ENCODE measurements around the gene CAPRIN1.
A peak's percentile ranks its signal among the peaks of the same experiment; 100 is the strongest.
"Not testable (repeated sequence)": the region's sequence is repeated elsewhere in the genome, so short reads cannot be mapped to it uniquely, and the experiment has no call there.

The CAPRIN1 gene

GRCh38 chr11:34086554-34087283 lies 35.2 kb downstream of the CAPRIN1 start:
- Histone ChIP-seq H3K36me3 (peaks cover 96% of the 10 kb centered on the region), H3K27ac (no peak overlapping the region), H3K4me3 (ENCODE audit: low read depth, low read length) (no peak overlapping the region), H3K27me3 (ENCODE audit: insufficient read depth, low read depth, severe bottlenecking) (no peaks in the 10 kb centered on the region), H3K9me3 (ENCODE audit: severe bottlenecking) (no peaks in the 10 kb centered on the region)
- no peak for TF ChIP-seq CTCF (IDR thresholded peaks at IDR 0.05; ENCODE audit: low read depth, low read length)
- no peak for DNase-seq

- Histone ChIP-seq H3K27ac (no peak overlapping the region), H3K27me3 (ENCODE audit: insufficient read depth, low read depth, severe bottlenecking) (no peaks in the 10 kb centered on the region), H3K4me3 (ENCODE audit: low read depth, low read length) (no peak overlapping the region), H3K36me3 (peaks cover 94% of the 10 kb centered on the region), H3K9me3 (ENCODE audit: severe bottlenecking) (no peaks in the 10 kb centered on the region)
- no peak for TF ChIP-seq CTCF (IDR thresholded peaks at IDR 0.05; ENCODE audit: low read depth, low read length)
- no peak for DNase-seq
Observed at GRCh38 chr11:34091825-34092224, 40.3 kb downstream of the CAPRIN1 start.

GRCh38 chr11:34094900-34095299 lies 43.4 kb downstream of the CAPRIN1 start:
- not testable (repeated sequence) for H3K9me3 ChIP-seq (ENCODE audit: severe bottlenecking); DNase-seq; H3K4me3 ChIP-seq (ENCODE audit: low read depth, low read length); H3K27me3 ChIP-seq (ENCODE audit: insufficient read depth, low read depth, severe bottlenecking); H3K27ac ChIP-seq
- peaks cover 98% of the 10 kb centered on the region for H3K36me3 ChIP-seq

- no peak for TF ChIP-seq CTCF (IDR thresholded peaks at IDR 0.05; ENCODE audit: low read depth, low read length)
- Histone ChIP-seq H3K4me3 (ENCODE audit: low read depth, low read length) (no peak overlapping the region), H3K27me3 (ENCODE audit: insufficient read depth, low read depth, severe bottlenecking) (no peaks in the 10 kb centered on the region), H3K9me3 (ENCODE audit: severe bottlenecking) (no peaks in the 10 kb centered on the region), H3K36me3 (peaks cover 68% of the 10 kb centered on the region), H3K27ac (no peak overlapping the region)
- DNase-seq: no peak
Observed at GRCh38 chr11:34098813-34099212, 47.3 kb downstream of the CAPRIN1 start.

GRCh38 chr11:34104680-34105078 lies 53.1 kb downstream of the CAPRIN1 start:
- peaks cover 25% of the 10 kb centered on the region for H3K36me3 ChIP-seq
- TF ChIP-seq CTCF (IDR thresholded peaks at IDR 0.05; ENCODE audit: low read depth, low read length): no peak
- H3K27ac ChIP-seq: peak overlapping the region; percentile 81
- DNase-seq: no peak
- no peaks in the 10 kb centered on the region for H3K9me3 ChIP-seq (ENCODE audit: severe bottlenecking)
- H3K4me3 ChIP-seq (ENCODE audit: low read depth, low read length): peak overlapping the region; percentile 88
- H3K27me3 ChIP-seq (ENCODE audit: insufficient read depth, low read depth, severe bottlenecking): no peaks in the 10 kb centered on the region

- Histone ChIP-seq H3K9me3 (ENCODE audit: severe bottlenecking) (no peaks in the 10 kb centered on the region), H3K27me3 (ENCODE audit: insufficient read depth, low read depth, severe bottlenecking) (no peaks in the 10 kb centered on the region), H3K27ac (peak within 1 kb of the TSS; percentile 81), H3K36me3 (peaks cover 21% of the 10 kb centered on the region), H3K4me3 (ENCODE audit: low read depth, low read length) (peak within 1 kb of the TSS; percentile 88)
- TF ChIP-seq CTCF (IDR thresholded peaks at IDR 0.05; ENCODE audit: low read depth, low read length): peak; percentile 36
- DNase-seq: peak; percentile 98
Observed at GRCh38 chr11:34105079-34105956, 53.8 kb downstream of the CAPRIN1 start, which contains the start of gene NAT10. Gene NAT10, plus strand, starts transcription at chr11:34105629. Its CDS starts 2,597 bp downstream, at chr11:34108226.

Measured in WERI-Rb-1 (cell line).